NCI-H146 treated with DMSO at 0.1 percent for 48 hours (cell line): Measurements from ENCODE around the gene CYTH1.

ENCODE experiments used
- DNase-seq: peaks from one replicate; lab custom pipeline; 2025; ENCODE audit not compliant: unreplicated experiment; lab: John Stamatoyannopoulos, UW

The CYTH1 gene, protein sequence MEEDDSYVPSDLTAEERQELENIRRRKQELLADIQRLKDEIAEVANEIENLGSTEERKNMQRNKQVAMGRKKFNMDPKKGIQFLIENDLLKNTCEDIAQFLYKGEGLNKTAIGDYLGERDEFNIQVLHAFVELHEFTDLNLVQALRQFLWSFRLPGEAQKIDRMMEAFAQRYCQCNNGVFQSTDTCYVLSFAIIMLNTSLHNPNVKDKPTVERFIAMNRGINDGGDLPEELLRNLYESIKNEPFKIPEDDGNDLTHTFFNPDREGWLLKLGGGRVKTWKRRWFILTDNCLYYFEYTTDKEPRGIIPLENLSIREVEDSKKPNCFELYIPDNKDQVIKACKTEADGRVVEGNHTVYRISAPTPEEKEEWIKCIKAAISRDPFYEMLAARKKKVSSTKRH

DNA sequence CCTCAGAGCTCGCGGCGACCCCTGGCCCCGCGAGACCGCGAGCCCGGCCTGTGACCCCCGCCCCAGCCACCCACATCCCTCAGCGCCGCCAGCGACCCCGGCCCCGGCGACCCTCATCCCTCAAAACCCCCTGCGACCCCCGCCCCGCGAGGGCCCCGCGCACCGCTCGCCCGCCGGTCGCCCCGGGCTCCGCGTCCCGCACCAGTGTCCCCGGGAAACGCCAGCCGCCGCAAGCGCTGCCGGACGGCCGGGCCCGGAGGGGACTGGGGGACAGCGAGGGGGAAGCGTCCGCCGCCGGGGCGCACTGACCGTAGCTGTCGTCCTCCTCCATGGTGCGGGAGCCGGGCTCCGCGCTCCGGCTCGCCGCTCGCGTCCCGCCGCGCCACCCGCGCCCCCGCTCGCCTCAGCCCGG lies at the start of gene CYTH1:
Gene CYTH1 (minus strand): TSS at position 381 of the 412 bp plus-strand sequence. CDS start 50 bp downstream, at position 331.
- no peak for DNase-seq

DNA sequence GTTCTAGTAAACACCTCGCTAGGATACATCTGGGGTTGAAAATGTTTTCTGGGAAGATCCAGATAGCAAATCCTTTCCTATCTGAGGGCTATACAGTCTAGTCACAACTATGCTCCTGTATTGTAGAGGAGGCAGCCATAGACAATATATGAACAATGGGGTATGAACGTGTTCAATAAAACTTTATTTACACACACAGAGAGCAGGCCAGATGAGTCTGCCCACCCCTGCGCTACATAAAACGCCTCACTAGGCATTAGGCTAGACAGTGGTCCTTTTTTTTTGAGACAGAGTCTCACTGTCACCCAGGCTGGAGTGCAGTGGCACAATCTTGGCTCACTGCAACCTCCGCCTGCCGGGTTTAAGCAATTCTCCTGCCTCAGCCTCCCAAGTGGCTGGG lies 47.4 kb upstream of the CYTH1 start:
- DNase-seq = no peak

- DNase-seq = no peak
Measured at GRCh38 chr17:78828470-78829185, 46.6 kb upstream of the CYTH1 start.

DNA sequence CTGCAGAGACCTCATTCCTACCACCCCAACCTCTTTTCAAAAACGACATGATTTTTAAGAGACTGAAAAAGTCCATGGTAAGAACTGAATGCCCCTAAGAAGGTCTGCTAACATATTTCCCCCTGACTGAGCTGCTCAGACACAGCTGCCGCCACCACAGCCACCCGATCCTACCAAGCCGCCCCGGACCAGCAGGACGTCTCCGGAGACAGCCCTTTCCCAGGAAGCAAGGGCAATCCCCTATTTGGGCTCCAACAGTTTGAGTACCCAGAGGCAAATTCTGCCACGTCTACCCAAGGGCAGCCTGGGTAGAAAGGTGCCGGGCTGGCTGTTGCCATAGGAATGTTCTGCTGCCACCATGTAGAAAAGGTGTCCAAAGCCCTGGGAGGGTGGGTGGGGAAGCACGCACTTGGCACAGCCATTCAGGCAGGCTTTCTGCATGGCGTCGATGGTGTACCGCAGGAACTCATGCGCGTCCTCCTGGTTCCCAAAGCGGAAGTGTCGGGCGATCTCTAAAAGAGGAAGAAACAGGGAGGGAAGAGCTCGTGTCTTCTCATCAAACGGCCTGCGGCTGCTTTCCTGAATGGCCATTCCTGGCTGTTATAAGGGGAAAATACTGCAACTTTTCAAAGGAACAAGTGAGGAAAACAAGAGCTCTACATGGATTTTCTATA lies 44.9 kb upstream of the CYTH1 start:
- DNase-seq = no peak

GRCh38 chr17:78826421-78826820 lies 44.3 kb upstream of the CYTH1 start:
- no peak for DNase-seq

DNA sequence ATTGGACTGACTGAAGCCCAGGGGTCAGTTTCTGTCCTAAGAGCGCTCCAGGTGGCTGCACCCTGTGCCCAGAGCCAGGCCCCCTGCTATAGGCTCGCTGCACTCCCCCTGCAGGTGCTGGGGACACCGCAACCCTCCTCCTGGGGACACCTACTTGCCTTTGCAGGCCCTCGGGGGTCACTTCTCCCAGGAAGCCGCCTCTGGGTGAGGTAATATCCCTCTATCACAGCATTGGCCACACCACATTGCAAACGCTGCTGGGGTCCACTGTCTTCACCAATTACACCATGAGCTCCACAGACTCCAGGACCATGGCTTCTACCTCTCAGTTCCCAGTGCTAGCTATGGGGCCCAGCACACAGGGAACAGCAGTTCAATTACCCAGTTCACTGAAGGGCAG lies 43.6 kb upstream of the CYTH1 start:
- DNase-seq = no peak

- DNase-seq = no peak
Measured at GRCh38 chr17:78824240-78824639, 42.2 kb upstream of the CYTH1 start.

GRCh38 chr17:78823282-78824046 lies 41.4 kb upstream of the CYTH1 start:
- DNase-seq = no peak

DNA sequence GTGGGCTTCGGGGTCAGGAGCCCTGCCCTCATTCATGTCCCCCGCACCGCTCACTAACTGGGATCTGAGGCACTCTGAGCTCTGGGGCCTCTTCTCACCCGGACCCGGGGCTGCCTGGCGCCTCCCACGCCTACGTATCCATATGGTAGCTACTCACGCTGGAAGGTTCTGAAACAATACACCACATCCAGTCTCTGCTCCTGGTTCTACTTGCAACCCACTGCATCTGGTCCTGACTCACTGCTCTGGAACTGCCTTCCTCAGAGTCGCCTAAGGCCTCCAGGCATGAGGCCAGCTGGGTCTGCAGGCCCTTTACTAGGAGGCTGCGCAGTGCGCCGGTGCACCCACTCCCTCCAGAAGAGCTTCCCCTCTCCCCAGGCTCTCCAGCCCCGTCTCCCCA lies 40.5 kb upstream of the CYTH1 start:
- no peak for DNase-seq

- no peak for DNase-seq
Measured at GRCh38 chr17:78821961-78822360, 39.9 kb upstream of the CYTH1 start.

- no peak for DNase-seq
Measured at GRCh38 chr17:78820841-78821240, 38.8 kb upstream of the CYTH1 start.

- DNase-seq = no peak
Measured at GRCh38 chr17:78819806-78820792, 38.0 kb upstream of the CYTH1 start.

DNA sequence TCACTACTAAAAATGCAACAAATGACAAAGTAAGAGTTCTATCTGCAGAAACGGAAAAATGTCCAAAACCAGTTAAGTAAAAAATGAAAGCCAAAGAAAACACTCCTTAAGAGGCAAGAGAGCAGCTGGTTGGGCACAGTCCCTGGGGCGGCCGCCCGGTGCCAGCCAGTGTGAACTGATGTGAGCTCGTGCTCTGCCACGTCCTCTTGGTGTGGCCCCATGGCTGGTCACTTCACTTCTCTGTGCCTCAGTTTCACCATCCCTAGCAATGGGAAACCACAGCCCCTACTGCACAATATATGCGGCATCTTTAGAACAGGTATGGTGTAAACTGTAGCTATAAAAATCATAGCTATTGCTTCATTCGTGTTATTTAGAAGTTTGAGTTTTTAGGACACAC lies 37.3 kb upstream of the CYTH1 start:
- no peak for DNase-seq

DNA sequence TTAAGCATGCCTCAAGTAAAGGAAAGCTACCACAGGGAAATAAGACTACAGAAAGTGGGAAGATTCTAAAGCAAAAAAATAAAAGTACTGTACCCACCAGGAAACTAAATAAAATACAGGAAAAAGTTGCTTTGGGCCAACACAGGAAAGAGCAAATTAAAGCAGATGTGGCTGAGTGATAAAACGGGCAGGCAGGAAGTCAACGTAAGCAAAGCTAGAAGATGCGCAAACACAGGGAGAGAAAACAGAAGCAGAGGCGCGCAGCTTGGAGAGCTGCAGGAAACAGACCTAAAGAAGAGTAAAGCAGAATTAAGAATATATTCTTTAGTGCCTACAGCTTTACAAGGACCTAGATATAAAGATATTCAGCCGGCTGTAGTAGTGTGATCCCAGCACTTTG lies 36.9 kb upstream of the CYTH1 start:
- DNase-seq = no peak

DNA sequence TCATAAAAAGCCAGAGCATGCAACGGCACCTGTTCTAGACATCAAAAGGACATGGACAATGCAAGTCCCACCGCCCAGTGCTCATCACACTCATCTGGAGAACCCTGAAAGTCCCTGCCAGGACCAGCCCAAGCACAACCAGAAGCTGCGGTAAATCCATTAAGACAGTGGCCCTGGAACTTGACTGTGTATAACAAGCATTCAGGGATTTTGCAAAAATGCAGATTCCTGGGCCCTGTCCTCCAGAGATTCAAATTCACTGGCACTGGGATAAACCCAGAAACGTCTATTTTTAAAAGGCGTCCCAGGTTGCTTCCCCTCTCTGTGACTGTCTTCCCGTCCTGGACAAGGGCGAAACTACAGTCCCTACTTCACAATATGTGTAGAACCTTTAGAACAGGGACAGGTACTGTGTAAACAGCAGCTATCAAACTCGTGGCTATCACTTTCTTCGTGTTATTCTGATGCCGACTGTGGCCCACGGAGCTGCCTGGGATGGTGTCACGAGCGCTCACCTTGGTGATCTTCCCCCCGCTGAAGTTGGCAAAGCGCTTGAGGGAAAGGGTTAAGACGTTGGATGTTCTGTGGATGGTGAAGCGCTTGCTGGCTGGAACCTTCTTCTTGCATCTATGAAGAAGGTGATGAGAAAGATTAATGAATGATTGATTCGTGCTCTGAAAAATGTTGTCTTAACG lies 36.2 kb upstream of the CYTH1 start:
- no peak for DNase-seq

DNA sequence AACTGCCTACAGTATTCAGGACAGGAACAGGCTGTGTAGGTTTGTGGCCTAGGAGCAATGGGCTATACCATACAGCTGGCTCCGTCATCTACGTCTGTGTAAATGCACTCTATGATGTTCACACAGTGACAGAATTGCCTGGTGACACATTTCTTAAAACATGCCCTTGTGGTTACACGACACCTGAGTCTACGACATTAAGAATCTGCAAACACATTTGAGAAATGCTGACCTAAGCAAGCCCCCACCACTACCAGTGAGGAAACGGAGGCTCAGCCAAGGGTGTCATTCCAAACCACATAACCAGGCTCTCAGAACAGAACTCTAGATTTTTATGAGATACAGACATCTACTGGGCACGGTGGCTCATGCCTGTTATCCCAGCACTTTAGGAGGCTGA lies 35.0 kb upstream of the CYTH1 start:
- DNase-seq = no peak

GRCh38 chr17:78815696-78816095 lies 33.6 kb upstream of the CYTH1 start:
- DNase-seq = no peak

- no peak for DNase-seq
Measured at GRCh38 chr17:78812855-78813254, 30.8 kb upstream of the CYTH1 start.

GRCh38 chr17:78808163-78808562 lies 26.1 kb upstream of the CYTH1 start:
- DNase-seq = no peak
